ENCODE results near the gene VDR. TPM values are rescaled to one million over a fixed set of nuclear protein-coding genes. Genes with fewer than 3 reads are reported as not detected.

Gene VDR
- total RNA-seq, 2 donors from 2014 or later: 1.3 to 3.1 TPM

- no peaks in the 10 kb centered on the region for H3K36me3 ChIP-seq (replicated peaks in 1 of 2; ENCODE audit: insufficient read depth in 1 of 2, low read depth in 2 of 2)
- no peaks in the 10 kb centered on the region for H3K4me1 ChIP-seq
- TF ChIP-seq POLR2A (IDR thresholded peaks at IDR 0.05): no peak
- TF ChIP-seq, protein P1, sequence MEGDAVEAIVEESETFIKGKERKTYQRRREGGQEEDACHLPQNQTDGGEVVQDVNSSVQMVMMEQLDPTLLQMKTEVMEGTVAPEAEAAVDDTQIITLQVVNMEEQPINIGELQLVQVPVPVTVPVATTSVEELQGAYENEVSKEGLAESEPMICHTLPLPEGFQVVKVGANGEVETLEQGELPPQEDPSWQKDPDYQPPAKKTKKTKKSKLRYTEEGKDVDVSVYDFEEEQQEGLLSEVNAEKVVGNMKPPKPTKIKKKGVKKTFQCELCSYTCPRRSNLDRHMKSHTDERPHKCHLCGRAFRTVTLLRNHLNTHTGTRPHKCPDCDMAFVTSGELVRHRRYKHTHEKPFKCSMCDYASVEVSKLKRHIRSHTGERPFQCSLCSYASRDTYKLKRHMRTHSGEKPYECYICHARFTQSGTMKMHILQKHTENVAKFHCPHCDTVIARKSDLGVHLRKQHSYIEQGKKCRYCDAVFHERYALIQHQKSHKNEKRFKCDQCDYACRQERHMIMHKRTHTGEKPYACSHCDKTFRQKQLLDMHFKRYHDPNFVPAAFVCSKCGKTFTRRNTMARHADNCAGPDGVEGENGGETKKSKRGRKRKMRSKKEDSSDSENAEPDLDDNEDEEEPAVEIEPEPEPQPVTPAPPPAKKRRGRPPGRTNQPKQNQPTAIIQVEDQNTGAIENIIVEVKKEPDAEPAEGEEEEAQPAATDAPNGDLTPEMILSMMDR (IDR thresholded peaks at IDR 0.05): no peak
- WGBS, 2 donors: 89 to 95% methylated on average over 7 to 14 of the region's 14 CpGs
- no peak overlapping the region for H3K4me3 ChIP-seq
- ATAC-seq: no peak
- no peak overlapping the region for H3K27ac ChIP-seq
- no peaks in the 10 kb centered on the region for H3K27me3 ChIP-seq
- H3K9me3 ChIP-seq: no peaks in the 10 kb centered on the region
- DNase-seq: no peak
- intact Hi-C loops (cut with DNase I): no loop called here
Measured at GRCh38 chr12:47864646-47865235, 40.1 kb downstream of the VDR start.

DNA sequence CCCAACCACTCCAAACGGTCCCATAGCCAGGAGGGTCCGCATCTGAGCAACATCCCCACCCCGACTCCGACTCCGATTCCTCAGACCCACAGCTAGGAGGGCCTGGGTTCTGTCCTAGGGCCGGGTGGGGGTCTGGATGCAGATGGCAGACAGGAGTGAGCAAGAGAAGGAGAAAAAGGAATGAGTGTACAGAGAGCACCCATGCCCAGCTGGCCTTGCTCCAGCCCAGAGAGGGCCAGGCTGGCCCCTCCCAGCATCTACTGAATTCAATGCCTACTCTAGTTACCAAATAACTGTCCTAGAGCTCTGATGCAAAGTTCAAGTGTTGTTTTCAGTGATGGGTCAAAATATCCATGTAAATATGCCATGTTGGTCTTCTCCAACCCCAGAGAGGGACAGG is 40.8 kb downstream of the VDR start:
- H3K27me3 ChIP-seq: no peaks in the 10 kb centered on the region
- DNase-seq: no peak
- H3K9me3 ChIP-seq: no peaks in the 10 kb centered on the region
- WGBS, 2 donors: 84 to 88% methylated on average over 4 to 6 of the region's 6 CpGs
- intact Hi-C loops (cut with DNase I): no loop called here
- H3K4me3 ChIP-seq: no peak overlapping the region
- ATAC-seq: no peak
- no peak for TF ChIP-seq POLR2A (IDR thresholded peaks at IDR 0.05)
- TF ChIP-seq, protein P1 (IDR thresholded peaks at IDR 0.05): no peak
- no peak overlapping the region for H3K27ac ChIP-seq
- no peaks in the 10 kb centered on the region for H3K4me1 ChIP-seq
- no peaks in the 10 kb centered on the region for H3K36me3 ChIP-seq (replicated peaks in 1 of 2; ENCODE audit: insufficient read depth in 1 of 2, low read depth in 2 of 2)

GRCh38 chr12:47863467-47863866 is 41.3 kb downstream of the VDR start:
- H3K4me1 ChIP-seq: no peaks in the 10 kb centered on the region
- H3K4me3 ChIP-seq: no peak overlapping the region
- no peak overlapping the region for H3K27ac ChIP-seq
- intact Hi-C loops (cut with DNase I): no loop called here
- no peaks in the 10 kb centered on the region for H3K36me3 ChIP-seq (replicated peaks in 1 of 2; ENCODE audit: insufficient read depth in 1 of 2, low read depth in 2 of 2)
- no peaks in the 10 kb centered on the region for H3K27me3 ChIP-seq
- ATAC-seq (no peak), DNase-seq (no peak)
- TF ChIP-seq, protein P1 (IDR thresholded peaks at IDR 0.05): no peak
- TF ChIP-seq POLR2A (IDR thresholded peaks at IDR 0.05): no peak
- no peaks in the 10 kb centered on the region for H3K9me3 ChIP-seq
- WGBS, 2 donors: 79 to 100% methylated on average over 1 to 7 of the region's 7 CpGs

DNA sequence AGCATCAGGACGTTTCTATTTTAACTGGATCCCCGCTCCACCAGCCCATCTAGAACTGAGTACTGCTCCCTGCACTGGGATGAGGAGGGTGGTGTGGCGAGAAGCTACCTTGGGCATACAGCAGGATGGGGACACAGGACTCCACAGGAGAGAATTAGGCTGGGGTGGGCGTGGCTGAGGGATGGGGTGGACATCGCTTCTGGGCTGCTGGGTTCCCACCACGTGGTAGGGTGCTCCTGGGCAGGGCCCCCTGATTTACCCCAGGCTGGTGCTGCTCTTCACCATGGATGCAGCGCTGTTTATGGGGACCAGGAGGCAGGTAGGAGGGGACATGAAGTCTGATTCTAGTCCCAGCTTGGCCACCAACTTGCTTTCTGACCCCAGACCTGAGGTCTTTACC is 41.9 kb downstream of the VDR start:
- H3K4me3 ChIP-seq: no peak overlapping the region
- DNase-seq (no peak), ATAC-seq (no peak)
- WGBS, 2 donors: 75 to 82% methylated on average over 5 to 7 of the region's 7 CpGs
- intact Hi-C loops (cut with DNase I): no loop called here
- H3K36me3 ChIP-seq (replicated peaks in 1 of 2; ENCODE audit: insufficient read depth in 1 of 2, low read depth in 2 of 2): no peaks in the 10 kb centered on the region
- H3K27me3 ChIP-seq: no peaks in the 10 kb centered on the region
- no peaks in the 10 kb centered on the region for H3K4me1 ChIP-seq
- no peaks in the 10 kb centered on the region for H3K9me3 ChIP-seq
- H3K27ac ChIP-seq: no peak overlapping the region
- TF ChIP-seq POLR2A (IDR thresholded peaks at IDR 0.05): no peak
- TF ChIP-seq, protein P1 (IDR thresholded peaks at IDR 0.05): no peak

GRCh38 chr12:47862167-47862750 is 42.5 kb downstream of the VDR start:
- no peak for TF ChIP-seq POLR2A (IDR thresholded peaks at IDR 0.05)
- TF ChIP-seq, protein P1 (IDR thresholded peaks at IDR 0.05): no peak
- Histone ChIP-seq H3K4me1 (no peaks in the 10 kb centered on the region), H3K4me3 (no peak overlapping the region), H3K9me3 (no peaks in the 10 kb centered on the region), H3K27me3 (no peaks in the 10 kb centered on the region), H3K27ac (no peak overlapping the region), H3K36me3 (replicated peaks in 1 of 2; ENCODE audit: insufficient read depth in 1 of 2, low read depth in 2 of 2) (no peaks in the 10 kb centered on the region)
- no peak for ATAC-seq
- no peak for DNase-seq
- intact Hi-C loops (cut with DNase I): no loop called here
- 68 to 73% methylated on average over 5 of the region's 5 CpGs for WGBS, 2 donors
